Neural cell (in vitro differentiated cells): ENCODE results near the gene SPRING1.

Source experiments
- CTCF ChIP-seq: fragments of 450-650 bp; IDR thresholded peaks from 2 replicates; pipeline ENCODE4 v1.5.1; 2014; ENCODE audit warnings: antibody characterized with exemption, mild to moderate bottlenecking, moderate library complexity; ENCODE audit not compliant: poor library complexity, severe bottlenecking
- EP300 ChIP-seq: fragments of 450-650 bp; conservative IDR thresholded peaks from 2 replicates; pipeline ENCODE4 v1.6.1; 2014; ENCODE audit warnings: antibody characterized with exemption, mild to moderate bottlenecking, moderate library complexity; ENCODE audit not compliant: poor library complexity, severe bottlenecking
- MXI1 ChIP-seq: fragments of 450-650 bp; conservative IDR thresholded peaks from 2 replicates; pipeline ENCODE4 v1.6.1; 2014; ENCODE audit warnings: antibody characterized with exemption, mild to moderate bottlenecking; ENCODE audit not compliant: poor library complexity, severe bottlenecking
- POLR2AphosphoS5 ChIP-seq: IDR thresholded peaks from 2 replicates; pipeline ENCODE4 v1.6.1; 2012
- RAD21 ChIP-seq: fragments of 450-650 bp; conservative IDR thresholded peaks from 2 replicates; pipeline ENCODE4 v1.6.1; 2014; ENCODE audit warnings: antibody characterized with exemption, mild to moderate bottlenecking, moderate library complexity
- REST ChIP-seq: IDR thresholded peaks from 2 replicates; pipeline ENCODE4 v1.6.1; 2012; ENCODE audit warnings: borderline replicate concordance
- TAF1 ChIP-seq: IDR thresholded peaks from 2 replicates; pipeline ENCODE4 v1.6.1; 2012; ENCODE audit warnings: low read depth

- TF ChIP-seq CTCF: no peak
- no peak for TF ChIP-seq POLR2AphosphoS5
- no peak for TF ChIP-seq REST
- no peak for TF ChIP-seq EP300
- no peak for TF ChIP-seq TAF1
- no peak for TF ChIP-seq RAD21
- TF ChIP-seq MXI1: no peak
These were observed 15.6 kb downstream of the SPRING1 start for GRCh38 chr12:116722245-116722644.
